GM10248 (cell line): ENCODE results near the gene FAM199X.

Source experiments
- CTCF ChIA-PET: fragments of 300-600 bp; sonication (Branson Sonifier 250); formaldehyde crosslinking; extraction: SDS; loops from one replicate; lab custom pipeline; 2021; ENCODE audit warnings: antibody characterized with exemption; lab: Yijun Ruan, JAX
- POLR2A ChIA-PET: fragments of 350-650 bp; sonication (Branson Sonifier 250); formaldehyde crosslinking; extraction: SDS; loops from one replicate; lab custom pipeline; 2020; ENCODE audit warnings: antibody characterized with exemption; lab: Yijun Ruan, JAX
- DNase-seq: peaks from one replicate; pipeline ENCODE4 v3.0.0; 2012; ENCODE audit errors: extremely low spot score
- TF ChIP-seq, protein P1 (sequence below): IDR thresholded peaks from 2 replicates; pipeline ENCODE4 v1.5.1; 2012; ENCODE audit warnings: mild to moderate bottlenecking, low read depth; ENCODE audit errors: extremely low read depth, missing control alignments, control extremely low read depth

The FAM199X gene

GRCh38 chrX:104183685-104184084 lies 17.4 kb downstream of the FAM199X start:
- ChIA-PET POLR2A (no interaction called here), CTCF (interaction anchor here (2.1 kb wide), 1 partner anchor 12 kb away, joined by 8 read pairs; no protein-coding TSS in a partner anchor)
- TF ChIP-seq, protein P1, sequence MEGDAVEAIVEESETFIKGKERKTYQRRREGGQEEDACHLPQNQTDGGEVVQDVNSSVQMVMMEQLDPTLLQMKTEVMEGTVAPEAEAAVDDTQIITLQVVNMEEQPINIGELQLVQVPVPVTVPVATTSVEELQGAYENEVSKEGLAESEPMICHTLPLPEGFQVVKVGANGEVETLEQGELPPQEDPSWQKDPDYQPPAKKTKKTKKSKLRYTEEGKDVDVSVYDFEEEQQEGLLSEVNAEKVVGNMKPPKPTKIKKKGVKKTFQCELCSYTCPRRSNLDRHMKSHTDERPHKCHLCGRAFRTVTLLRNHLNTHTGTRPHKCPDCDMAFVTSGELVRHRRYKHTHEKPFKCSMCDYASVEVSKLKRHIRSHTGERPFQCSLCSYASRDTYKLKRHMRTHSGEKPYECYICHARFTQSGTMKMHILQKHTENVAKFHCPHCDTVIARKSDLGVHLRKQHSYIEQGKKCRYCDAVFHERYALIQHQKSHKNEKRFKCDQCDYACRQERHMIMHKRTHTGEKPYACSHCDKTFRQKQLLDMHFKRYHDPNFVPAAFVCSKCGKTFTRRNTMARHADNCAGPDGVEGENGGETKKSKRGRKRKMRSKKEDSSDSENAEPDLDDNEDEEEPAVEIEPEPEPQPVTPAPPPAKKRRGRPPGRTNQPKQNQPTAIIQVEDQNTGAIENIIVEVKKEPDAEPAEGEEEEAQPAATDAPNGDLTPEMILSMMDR, result no peak
- DNase-seq, result no peak

DNA sequence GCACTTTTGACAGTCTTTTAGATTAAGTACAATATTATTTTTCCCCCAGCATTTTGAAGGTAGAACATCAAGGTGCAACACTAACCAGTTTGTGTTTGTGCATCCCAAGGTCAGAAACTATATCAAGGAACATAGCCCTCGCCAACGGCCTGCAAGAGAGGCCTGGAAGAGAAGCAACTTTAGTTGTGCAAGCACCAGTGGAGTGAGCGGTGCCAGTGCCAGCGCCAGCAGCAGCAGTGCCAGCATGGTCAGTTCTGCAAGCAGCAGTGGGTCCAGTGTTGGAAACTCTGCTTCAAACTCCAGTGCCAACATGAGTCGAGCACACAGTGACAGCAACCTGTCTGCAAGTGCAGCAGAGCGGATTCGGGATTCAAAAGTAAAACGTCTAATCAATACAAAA lies 21.7 kb downstream of the FAM199X start:
- CTCF ChIA-PET, result no interaction called here
- TF ChIP-seq, protein P1, result no peak
- DNase-seq, result no peak
- POLR2A ChIA-PET, result no interaction called here

DNA sequence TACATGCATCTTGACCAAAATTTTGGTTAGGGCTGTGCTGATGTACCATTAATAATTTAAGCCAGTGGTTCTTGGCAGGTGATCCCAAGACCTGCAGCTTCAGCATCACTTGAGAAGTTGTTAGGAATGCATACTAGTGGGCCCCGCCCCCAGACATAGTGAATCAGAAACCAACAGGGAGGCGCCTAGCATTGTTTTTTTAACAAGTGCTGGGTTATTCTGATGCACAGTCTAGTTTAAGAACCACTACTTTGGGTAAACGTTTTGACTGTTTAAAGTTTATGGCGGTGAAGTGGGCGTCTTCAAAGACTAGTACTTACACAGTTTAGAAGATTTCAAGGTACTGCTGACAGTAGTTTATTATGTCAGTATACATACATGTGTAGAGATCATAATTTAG lies 23.6 kb downstream of the FAM199X start:
- TF ChIP-seq, protein P1, result no peak
- CTCF ChIA-PET, result no interaction called here
- DNase-seq, result no peak
- POLR2A ChIA-PET, result no interaction called here

DNA sequence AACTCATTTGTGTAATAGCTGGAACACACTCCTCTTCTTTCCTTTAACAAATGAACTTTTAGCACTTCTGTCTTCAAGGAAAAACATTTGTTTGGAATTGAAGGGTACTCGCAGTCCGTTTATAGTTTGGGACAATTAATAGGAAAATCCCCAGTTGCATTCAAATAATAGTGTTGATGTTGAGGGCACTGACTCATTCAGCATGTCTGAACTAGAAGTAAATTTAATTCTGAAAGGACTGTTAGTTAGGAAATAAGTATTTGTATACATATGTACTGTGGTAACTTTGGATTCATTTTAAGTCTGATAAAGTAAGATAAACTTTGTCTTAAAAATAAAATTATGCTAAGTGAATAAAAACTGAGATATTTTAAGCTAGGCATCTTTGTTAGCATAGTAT lies 27.2 kb downstream of the FAM199X start:
- ChIA-PET CTCF (no interaction called here), POLR2A (no interaction called here)

GRCh38 chrX:104195013-104195412 lies 28.8 kb downstream of the FAM199X start:
- TF ChIP-seq, protein P1, result no peak
- POLR2A ChIA-PET, result no interaction called here
- DNase-seq, result no peak
- CTCF ChIA-PET, result interaction anchor here (0.8 to 2.1 kb wide), 14 partner anchors 9 to 727 kb away, joined by 3 to 9 read pairs (median 4); partner anchors contain the start of genes FAM199X and SLC25A53

More for the DNA sequence above, 27.2 kb downstream of the FAM199X start:
- no peak for DNase-seq
- TF ChIP-seq, protein P1, result no peak

DNA sequence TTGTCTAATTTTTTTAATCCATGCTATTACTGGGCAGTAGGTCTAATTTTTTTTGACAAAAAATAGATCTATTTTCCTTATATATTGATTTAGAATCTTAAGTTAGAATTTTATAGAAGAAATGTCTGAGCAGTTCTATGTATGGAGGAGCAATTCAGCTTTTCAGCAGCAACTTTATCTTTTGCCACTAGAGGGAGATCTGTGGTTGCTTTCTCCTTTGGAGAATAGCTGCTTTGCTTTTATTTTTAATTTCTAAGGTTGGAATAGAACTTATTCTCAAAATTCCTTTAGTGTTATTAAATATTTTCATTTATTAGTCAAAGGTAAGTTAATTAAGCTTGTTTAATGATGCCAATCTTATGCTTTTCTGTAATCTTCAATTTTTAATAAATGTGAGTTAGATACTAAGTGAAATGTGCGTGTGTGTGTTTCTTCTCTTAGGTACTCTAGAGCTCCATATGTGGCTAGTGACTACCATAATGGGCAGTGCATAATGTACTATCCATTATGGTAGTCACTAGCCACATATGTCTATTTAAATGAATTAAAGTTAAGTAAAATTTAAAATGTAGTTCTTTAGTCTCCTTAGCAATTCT lies 29.3 kb downstream of the FAM199X start:
- ChIA-PET CTCF (interaction anchor here (0.8 to 2.1 kb wide), 15 partner anchors 8 to 726 kb away, joined by 3 to 9 read pairs (median 4); partner anchors contain the start of genes FAM199X and SLC25A53), POLR2A (no interaction called here)
- DNase-seq, result peak; percentile 35
- TF ChIP-seq, protein P1, result peak; percentile 49

DNA sequence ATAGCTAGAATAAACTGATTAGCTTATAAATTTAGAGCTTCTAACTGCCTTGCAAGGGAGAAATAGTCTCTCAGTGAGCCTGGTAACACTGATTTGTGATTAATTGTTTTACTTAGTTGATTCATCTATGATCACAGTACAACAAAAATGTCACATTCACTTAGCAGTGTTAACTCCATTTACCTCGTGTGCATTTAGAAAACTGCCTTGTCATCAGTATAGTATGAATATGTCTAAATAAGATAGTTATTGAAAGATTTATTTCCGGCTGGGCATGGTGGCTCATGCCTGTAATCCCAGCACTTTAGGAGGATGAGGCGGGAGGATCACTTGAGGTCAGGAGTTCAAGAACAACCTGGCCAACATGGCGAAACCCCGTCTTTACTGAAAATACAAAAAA lies 39.3 kb downstream of the FAM199X start:
- POLR2A ChIA-PET, result interaction anchor here (0.5 kb wide), 1 partner anchor 9 kb away, joined by 5 read pairs; no protein-coding TSS in a partner anchor
- no peak for DNase-seq
- TF ChIP-seq, protein P1, result no peak
- CTCF ChIA-PET, result interaction anchor here (0.7 to 1.7 kb wide), 3 partner anchors 10 to 15 kb away, joined by 3 to 9 read pairs (median 4); no protein-coding TSS in a partner anchor
